ENCODE measurements around the gene EFCAB6. TPM values are rescaled to one million over a fixed set of nuclear protein-coding genes. Genes with fewer than 3 reads are reported as not detected.

The EFCAB6 gene
- total and polyA plus RNA-seq, 2 of the 4 experiments (the other 2 are of a cell fraction) = 0.44 to 1.1 TPM

GRCh38 chr22:43544289-43544673 is 267.8 kb downstream of the EFCAB6 start:
- POLR2A ChIA-PET (ENCODE audit: unreplicated experiment) = no interaction called here
- Histone ChIP-seq H2BK20ac (ENCODE audit: low read depth, low read length) (no peak overlapping the region), H3K9me1 (ENCODE audit: insufficient read depth, low read length) (no peaks in the 10 kb centered on the region), H3K4ac (ENCODE audit: low read depth, low read length) (no peak overlapping the region), H3K56ac (ENCODE audit: extremely low read depth, insufficient read depth, low read length) (no peak overlapping the region), H3K79me1 (ENCODE audit: low read depth in 1 of 2, low read length in 2 of 2) (no peaks in the 10 kb centered on the region), H3K4me1 (ENCODE audit: control insufficient read depth, insufficient read depth, low read length) (no peaks in the 10 kb centered on the region), H3K14ac (replicated peaks; ENCODE audit: low read depth, low read length) (no peak overlapping the region), H3K4me2 (ENCODE audit: low read depth, low read length) (no peak overlapping the region), H3K18ac (ENCODE audit: low read depth, low read length) (no peak overlapping the region), H3K36me3 (ENCODE audit: control insufficient read depth, insufficient read depth, low read length) (no peaks in the 10 kb centered on the region), H2BK15ac (ENCODE audit: low read depth, low read length) (no peak overlapping the region), H4K91ac (ENCODE audit: insufficient read depth, low read depth, low read length) (no peak overlapping the region), H2AFZ (replicated peaks; ENCODE audit: low read length, poor library complexity) (no peak overlapping the region), H4K8ac (ENCODE audit: low read depth in 2 of 2, low read length in 2 of 2) (no peak overlapping the region), H2AK9ac (replicated peaks; ENCODE audit: low read depth, low read length, poor library complexity) (no peak overlapping the region), H2BK5ac (ENCODE audit: low read depth, low read length, poor library complexity, severe bottlenecking) (no peak overlapping the region), H3K9me3 (ENCODE audit: control insufficient read depth, insufficient read depth, low read length) (no peaks in the 10 kb centered on the region), H3K27me3 (ENCODE audit: control insufficient read depth, insufficient read depth, low read length) (no peaks in the 10 kb centered on the region; the same call in 1 of the 2 replicates), H4K20me1 (ENCODE audit: insufficient read depth, low read length) (no peaks in the 10 kb centered on the region), H4K5ac (ENCODE audit: low read depth, low read length) (no peak overlapping the region), H3K4me3 (ENCODE audit: insufficient read depth, low read depth, low read length) (no peak overlapping the region), H3K9ac (ENCODE audit: low read depth, low read length) (no peak overlapping the region), H3K23ac (ENCODE audit: low read depth, low read length) (no peak overlapping the region), H2BK120ac (ENCODE audit: low read depth, low read length) (no peak overlapping the region), H3K27ac (ENCODE audit: insufficient read depth, low read length) (no peak overlapping the region), H2AK5ac (ENCODE audit: low read depth, low read length) (no peak overlapping the region)
- DNase-seq (no peak), ATAC-seq (ENCODE audit: low read depth) (no peak)
- TF ChIP-seq FOS (IDR thresholded peaks at IDR 0.05; ENCODE audit: low read depth, low read length) (no peak), RFX5 (IDR thresholded peaks at IDR 0.05; ENCODE audit: low read depth, low read length) (no peak), POLR2A (IDR thresholded peaks at IDR 0.05; ENCODE audit: low read depth, low read length) (no peak), USF2 (IDR thresholded peaks at IDR 0.05; ENCODE audit: low read depth, low read length) (no peak), CHD1 (IDR thresholded peaks at IDR 0.05; ENCODE audit: low read depth, low read length) (no peak), MAZ (IDR thresholded peaks at IDR 0.05; ENCODE audit: borderline replicate concordance, low read depth, low read length) (no peak), MAFK (IDR thresholded peaks at IDR 0.05; ENCODE audit: low read depth, low read length) (no peak), RAD21 (IDR thresholded peaks at IDR 0.05; ENCODE audit: low read length) (no peak), CTCF (conservative IDR thresholded peaks at IDR 0.05; ENCODE audit: low read depth, low read length) (no peak), CEBPB (IDR thresholded peaks at IDR 0.05; ENCODE audit: low read depth, low read length) (no peak), MXI1 (IDR thresholded peaks at IDR 0.05; ENCODE audit: borderline replicate concordance, low read depth, low read length) (no peak), BHLHE40 (IDR thresholded peaks at IDR 0.05; ENCODE audit: low read depth, low read length) (no peak), RCOR1 (IDR thresholded peaks at IDR 0.05; ENCODE audit: insufficient replicate concordance, low read length) (no peak), ELK1 (IDR thresholded peaks at IDR 0.05; ENCODE audit: borderline replicate concordance, low read depth, low read length) (no peak), NFE2L2 (IDR thresholded peaks at IDR 0.05; ENCODE audit: low read depth, low read length) (no peak), SMC3 (IDR thresholded peaks at IDR 0.05; ENCODE audit: low read depth, low read length) (no peak)
- CTCF ChIA-PET = no interaction called here
- WGBS, 2 experiments (ENCODE audit: extremely low coverage in 2 of 2, insufficient read length in 1 of 2) = no CpG with 5 or more reads among the region's 4 CpGs
- BruUV-seq (replicated peaks) = no TSS peak
- in situ Hi-C loops (cut with MboI; ENCODE audit: low sequenced_read_pairs) = no loop called here
- dilution Hi-C loops (cut with HindIII; ENCODE audit: low sequenced_read_pairs, unreplicated experiment) = no loop called here
- intact Hi-C loops (cut with micrococcal nuclease) = no loop called here
